ENCODE data around the gene ADGRD1.

ADGRD1 gene

DNA sequence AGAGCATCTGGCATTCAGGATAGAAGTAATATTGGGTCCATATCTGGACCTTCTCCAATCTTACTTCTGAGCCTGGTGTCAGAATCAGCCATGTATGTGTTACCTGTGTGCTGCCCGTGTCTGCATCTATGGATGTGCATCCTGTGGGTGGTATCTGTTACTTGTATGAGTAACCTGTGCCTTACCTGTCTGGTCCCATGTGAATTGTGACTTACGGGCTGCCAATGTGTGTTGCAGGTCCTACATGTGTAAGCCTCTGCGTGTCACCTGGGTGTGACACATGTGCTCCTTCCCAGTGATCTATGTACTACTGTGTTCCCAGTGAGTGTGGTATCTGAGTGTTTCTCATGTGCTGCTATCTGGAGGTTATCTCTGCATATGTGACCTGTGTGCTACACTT, 208.4 kb downstream of the ADGRD1 start:
- H3K23ac ChIP-seq (ENCODE audit: low read length in 2 of 2) = no peak overlapping the region
- H4K91ac ChIP-seq (ENCODE audit: low read length) = no peak overlapping the region
- no peak overlapping the region for H2AFZ ChIP-seq (ENCODE audit: low read depth, low read length)
- H3K4me2 ChIP-seq (ENCODE audit: low read length, poor library complexity, severe bottlenecking) = no peak overlapping the region
- no peaks in the 10 kb centered on the region for H3K4me1 ChIP-seq (ENCODE audit: control insufficient read depth, insufficient read depth, low read depth, low read length)
- H3K18ac ChIP-seq (ENCODE audit: low read depth in 1 of 2, low read length in 2 of 2) = no peak overlapping the region
- no peak overlapping the region for H2BK12ac ChIP-seq (ENCODE audit: low read length in 2 of 2)
- H2BK5ac ChIP-seq (ENCODE audit: low read depth, low read length, poor library complexity, severe bottlenecking) = no peak overlapping the region
- H3K27ac ChIP-seq (ENCODE audit: low read length, poor library complexity, severe bottlenecking) = no peak overlapping the region
- no peak overlapping the region for H2AK5ac ChIP-seq (ENCODE audit: low read length, severe bottlenecking)
- H2BK120ac ChIP-seq (ENCODE audit: low read depth, low read length) = no peak overlapping the region
- H3K4me3 ChIP-seq (ENCODE audit: insufficient read depth in 1 of 2, low read depth in 1 of 2, low read length in 2 of 2) = no peak overlapping the region
- DNase-seq = no peak
- H3K79me1 ChIP-seq (replicated peaks; ENCODE audit: low read length, poor library complexity, severe bottlenecking) = no peaks in the 10 kb centered on the region
- H3K9ac ChIP-seq (ENCODE audit: low read length) = no peak overlapping the region
- H3K36me3 ChIP-seq (ENCODE audit: control insufficient read depth in 1 of 2, insufficient read depth in 2 of 2, low read depth in 1 of 2, low read length in 2 of 2) = no peaks in the 10 kb centered on the region
- no peak overlapping the region for H3K14ac ChIP-seq (ENCODE audit: low read length in 2 of 2)
- H2BK15ac ChIP-seq (ENCODE audit: low read depth, poor library complexity, severe bottlenecking) = no peak overlapping the region
- peaks cover 0 to 29% of the 10 kb centered on the region in 2 experiments for H3K27me3 ChIP-seq (ENCODE audit: control insufficient read depth in 1 of 2, insufficient read depth in 1 of 2, low read length in 2 of 2)
- H4K8ac ChIP-seq (ENCODE audit: low read length) = no peak overlapping the region
- 75% methylated on average over 3 of the region's 3 CpGs for WGBS
- H3K4ac ChIP-seq (ENCODE audit: low read depth in 1 of 2, low read length in 2 of 2) = no peak overlapping the region
- no peaks in the 10 kb centered on the region for H3K9me3 ChIP-seq (ENCODE audit: control insufficient read depth, low read length)

DNA sequence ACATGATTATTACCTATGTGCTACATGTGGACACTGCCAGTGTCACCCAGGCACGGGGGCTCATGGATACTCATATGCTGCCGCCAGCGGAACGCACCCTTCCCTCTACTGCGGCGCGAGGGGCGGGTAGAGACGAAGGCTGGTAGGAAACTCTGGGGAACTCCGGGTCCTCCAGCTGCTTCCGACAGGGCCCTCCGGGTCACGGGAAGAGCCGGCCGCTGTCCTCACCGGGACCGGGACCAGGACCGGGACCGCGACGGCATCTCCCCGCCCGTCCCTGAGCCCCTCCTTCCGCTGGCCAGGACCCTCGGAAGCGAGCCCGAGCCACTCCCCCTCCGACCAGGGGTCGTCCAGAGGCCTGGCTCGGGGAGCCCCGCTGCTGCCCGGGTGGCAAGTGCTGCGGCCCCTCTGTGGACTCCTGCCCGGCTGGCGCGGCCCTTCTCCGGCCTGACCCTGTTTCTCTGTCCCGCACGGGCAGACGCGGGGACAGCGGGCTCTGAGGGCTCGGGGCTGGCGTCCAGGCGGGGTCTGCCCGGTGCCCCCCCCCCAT, 209.6 kb downstream of the ADGRD1 start:
- Histone ChIP-seq H3K36me3 (ENCODE audit: control insufficient read depth in 1 of 2, insufficient read depth in 2 of 2, low read depth in 1 of 2, low read length in 2 of 2) (no peaks in the 10 kb centered on the region), H3K27me3 (ENCODE audit: control insufficient read depth in 1 of 2, insufficient read depth in 1 of 2, low read length in 2 of 2) (peaks cover 0 to 29% of the 10 kb centered on the region in 2 experiments), H2BK120ac (ENCODE audit: low read depth, low read length) (no peak overlapping the region), H4K91ac (ENCODE audit: low read length) (no peak overlapping the region), H3K4me1 (ENCODE audit: control insufficient read depth, insufficient read depth, low read depth, low read length) (no peaks in the 10 kb centered on the region), H3K79me1 (replicated peaks; ENCODE audit: low read length, poor library complexity, severe bottlenecking) (no peaks in the 10 kb centered on the region), H3K14ac (ENCODE audit: low read length in 2 of 2) (no peak overlapping the region), H3K27ac (ENCODE audit: low read length, poor library complexity, severe bottlenecking) (no peak overlapping the region), H3K4me2 (ENCODE audit: low read length, poor library complexity, severe bottlenecking) (no peak overlapping the region), H4K8ac (ENCODE audit: low read length) (no peak overlapping the region), H3K23ac (ENCODE audit: low read length in 2 of 2) (no peak overlapping the region), H2AK5ac (ENCODE audit: low read length, severe bottlenecking) (no peak overlapping the region), H3K18ac (ENCODE audit: low read depth in 1 of 2, low read length in 2 of 2) (no peak overlapping the region), H2BK5ac (ENCODE audit: low read depth, low read length, poor library complexity, severe bottlenecking) (no peak overlapping the region), H2BK12ac (ENCODE audit: low read length in 2 of 2) (no peak overlapping the region), H3K9ac (ENCODE audit: low read length) (no peak overlapping the region), H2BK15ac (ENCODE audit: low read depth, poor library complexity, severe bottlenecking) (no peak overlapping the region), H2AFZ (ENCODE audit: low read depth, low read length) (no peak overlapping the region), H3K9me3 (ENCODE audit: control insufficient read depth, low read length) (no peaks in the 10 kb centered on the region), H3K4me3 (ENCODE audit: insufficient read depth in 1 of 2, low read depth in 1 of 2, low read length in 2 of 2) (no peak overlapping the region), H3K4ac (ENCODE audit: low read depth in 1 of 2, low read length in 2 of 2) (no peak overlapping the region)
- DNase-seq = no peak
- WGBS = 93% methylated on average over 41 of the region's 46 CpGs

GRCh38 chr12:131164096-131164872, 210.6 kb downstream of the ADGRD1 start:
- H3K4ac ChIP-seq (ENCODE audit: low read depth in 1 of 2, low read length in 2 of 2) = no peak overlapping the region
- H3K9me3 ChIP-seq (ENCODE audit: control insufficient read depth, low read length) = no peaks in the 10 kb centered on the region
- H2BK12ac ChIP-seq (ENCODE audit: low read length in 2 of 2) = no peak overlapping the region
- H3K23ac ChIP-seq (ENCODE audit: low read length in 2 of 2) = no peak overlapping the region
- H3K18ac ChIP-seq (ENCODE audit: low read depth in 1 of 2, low read length in 2 of 2) = no peak overlapping the region
- H3K27ac ChIP-seq (ENCODE audit: low read length, poor library complexity, severe bottlenecking) = no peak overlapping the region
- H3K9ac ChIP-seq (ENCODE audit: low read length) = no peak overlapping the region
- peaks cover 0 to 29% of the 10 kb centered on the region in 2 experiments for H3K27me3 ChIP-seq (ENCODE audit: control insufficient read depth in 1 of 2, insufficient read depth in 1 of 2, low read length in 2 of 2)
- no peak overlapping the region for H2AFZ ChIP-seq (ENCODE audit: low read depth, low read length)
- H3K36me3 ChIP-seq (ENCODE audit: control insufficient read depth in 1 of 2, insufficient read depth in 2 of 2, low read depth in 1 of 2, low read length in 2 of 2) = no peaks in the 10 kb centered on the region
- WGBS = 82% methylated on average over 11 of the region's 34 CpGs
- no peak overlapping the region for H2BK15ac ChIP-seq (ENCODE audit: low read depth, poor library complexity, severe bottlenecking)
- no peak overlapping the region for H2AK5ac ChIP-seq (ENCODE audit: low read length, severe bottlenecking)
- no peaks in the 10 kb centered on the region for H3K79me1 ChIP-seq (replicated peaks; ENCODE audit: low read length, poor library complexity, severe bottlenecking)
- no peak overlapping the region for H3K4me2 ChIP-seq (ENCODE audit: low read length, poor library complexity, severe bottlenecking)
- no peaks in the 10 kb centered on the region for H3K4me1 ChIP-seq (ENCODE audit: control insufficient read depth, insufficient read depth, low read depth, low read length)
- H2BK5ac ChIP-seq (ENCODE audit: low read depth, low read length, poor library complexity, severe bottlenecking) = no peak overlapping the region
- H4K8ac ChIP-seq (ENCODE audit: low read length) = no peak overlapping the region
- no peak overlapping the region for H4K91ac ChIP-seq (ENCODE audit: low read length)
- H3K14ac ChIP-seq (ENCODE audit: low read length in 2 of 2) = no peak overlapping the region
- H2BK120ac ChIP-seq (ENCODE audit: low read depth, low read length) = no peak overlapping the region
- DNase-seq = no peak
- no peak overlapping the region for H3K4me3 ChIP-seq (ENCODE audit: insufficient read depth in 1 of 2, low read depth in 1 of 2, low read length in 2 of 2)

GRCh38 chr12:131166717-131167116, 213.0 kb downstream of the ADGRD1 start:
- 83% methylated on average over 1 of the region's 1 CpG for WGBS
- no peak overlapping the region for H3K4ac ChIP-seq (ENCODE audit: low read depth in 1 of 2, low read length in 2 of 2)
- peaks cover 0 to 7% of the 10 kb centered on the region in 2 experiments for H3K27me3 ChIP-seq (ENCODE audit: control insufficient read depth in 1 of 2, insufficient read depth in 1 of 2, low read length in 2 of 2)
- H2BK5ac ChIP-seq (ENCODE audit: low read depth, low read length, poor library complexity, severe bottlenecking) = no peak overlapping the region
- no peak overlapping the region for H3K9ac ChIP-seq (ENCODE audit: low read length)
- no peak overlapping the region for H4K91ac ChIP-seq (ENCODE audit: low read length)
- H3K9me3 ChIP-seq (ENCODE audit: control insufficient read depth, low read length) = no peaks in the 10 kb centered on the region
- no peak overlapping the region for H3K27ac ChIP-seq (ENCODE audit: low read length, poor library complexity, severe bottlenecking)
- H3K4me2 ChIP-seq (ENCODE audit: low read length, poor library complexity, severe bottlenecking) = no peak overlapping the region
- H3K23ac ChIP-seq (ENCODE audit: low read length in 2 of 2) = no peak overlapping the region
- H3K4me3 ChIP-seq (ENCODE audit: insufficient read depth in 1 of 2, low read depth in 1 of 2, low read length in 2 of 2) = no peak overlapping the region
- no peaks in the 10 kb centered on the region for H3K36me3 ChIP-seq (ENCODE audit: control insufficient read depth in 1 of 2, insufficient read depth in 2 of 2, low read depth in 1 of 2, low read length in 2 of 2)
- H3K79me1 ChIP-seq (replicated peaks; ENCODE audit: low read length, poor library complexity, severe bottlenecking) = no peaks in the 10 kb centered on the region
- H4K8ac ChIP-seq (ENCODE audit: low read length) = no peak overlapping the region
- no peak overlapping the region for H2BK120ac ChIP-seq (ENCODE audit: low read depth, low read length)
- DNase-seq = no peak
- no peaks in the 10 kb centered on the region for H3K4me1 ChIP-seq (ENCODE audit: control insufficient read depth, insufficient read depth, low read depth, low read length)
- H2AFZ ChIP-seq (ENCODE audit: low read depth, low read length) = no peak overlapping the region
- no peak overlapping the region for H3K18ac ChIP-seq (ENCODE audit: low read depth in 1 of 2, low read length in 2 of 2)
- H2BK15ac ChIP-seq (ENCODE audit: low read depth, poor library complexity, severe bottlenecking) = no peak overlapping the region
- no peak overlapping the region for H3K14ac ChIP-seq (ENCODE audit: low read length in 2 of 2)
- H2AK5ac ChIP-seq (ENCODE audit: low read length, severe bottlenecking) = no peak overlapping the region
- no peak overlapping the region for H2BK12ac ChIP-seq (ENCODE audit: low read length in 2 of 2)
